ENCODE data around the gene ASCC1.

- no peak for TF ChIP-seq CBX8 (IDR thresholded peaks at IDR 0.05)
- TF ChIP-seq, protein P1, sequence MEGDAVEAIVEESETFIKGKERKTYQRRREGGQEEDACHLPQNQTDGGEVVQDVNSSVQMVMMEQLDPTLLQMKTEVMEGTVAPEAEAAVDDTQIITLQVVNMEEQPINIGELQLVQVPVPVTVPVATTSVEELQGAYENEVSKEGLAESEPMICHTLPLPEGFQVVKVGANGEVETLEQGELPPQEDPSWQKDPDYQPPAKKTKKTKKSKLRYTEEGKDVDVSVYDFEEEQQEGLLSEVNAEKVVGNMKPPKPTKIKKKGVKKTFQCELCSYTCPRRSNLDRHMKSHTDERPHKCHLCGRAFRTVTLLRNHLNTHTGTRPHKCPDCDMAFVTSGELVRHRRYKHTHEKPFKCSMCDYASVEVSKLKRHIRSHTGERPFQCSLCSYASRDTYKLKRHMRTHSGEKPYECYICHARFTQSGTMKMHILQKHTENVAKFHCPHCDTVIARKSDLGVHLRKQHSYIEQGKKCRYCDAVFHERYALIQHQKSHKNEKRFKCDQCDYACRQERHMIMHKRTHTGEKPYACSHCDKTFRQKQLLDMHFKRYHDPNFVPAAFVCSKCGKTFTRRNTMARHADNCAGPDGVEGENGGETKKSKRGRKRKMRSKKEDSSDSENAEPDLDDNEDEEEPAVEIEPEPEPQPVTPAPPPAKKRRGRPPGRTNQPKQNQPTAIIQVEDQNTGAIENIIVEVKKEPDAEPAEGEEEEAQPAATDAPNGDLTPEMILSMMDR (IDR thresholded peaks at IDR 0.05) = no peak
- no peak for TF ChIP-seq JUNB (IDR thresholded peaks at IDR 0.05)
- TF ChIP-seq USF2 (IDR thresholded peaks at IDR 0.05) = no peak
- no peak for TF ChIP-seq ESRRA (IDR thresholded peaks at IDR 0.05; ENCODE audit: borderline replicate concordance, low read length)
- no peak for TF ChIP-seq ZFP36 (IDR thresholded peaks at IDR 0.05; ENCODE audit: borderline replicate concordance, partially characterized antibody)
- no peak for TF ChIP-seq NPAS2 (CRISPR knock-in tag; IDR thresholded peaks at IDR 0.05; ENCODE audit: borderline replicate concordance)
- no peak for TF ChIP-seq EHMT2 (IDR thresholded peaks at IDR 0.05; ENCODE audit: low read depth)
These were observed 35.6 kb upstream of the ASCC1 start for GRCh38 chr10:72251635-72252034.
